Endodermal cell (in vitro differentiated cells): ENCODE data around the gene LRTM2. TPM values are rescaled to one million over a fixed set of nuclear protein-coding genes. Genes with fewer than 3 reads are reported as not detected.

Experiments used
- DNase-seq: peaks from one replicate; pipeline ENCODE4 v3.0.0-alpha.2; 2017
- H3K27ac ChIP-seq: 2 replicates; pipeline ENCODE4 v1.5.1; 2013; ENCODE audit warnings: mild to moderate bottlenecking, low read depth, low read length, moderate library complexity
- H3K27me3 ChIP-seq: 2 replicates; pipeline ENCODE4 v1.6.1; 2013; ENCODE audit warnings: mild to moderate bottlenecking, low read length, moderate library complexity; ENCODE audit not compliant: insufficient read depth, control insufficient read depth, poor library complexity, severe bottlenecking
- H3K36me3 ChIP-seq: 2 replicates; pipeline ENCODE4 v1.7.0; 2013; ENCODE audit warnings: mild to moderate bottlenecking, low read length, moderate library complexity; ENCODE audit not compliant: control insufficient read depth, insufficient read depth
- H3K4me1 ChIP-seq: one replicate; pipeline ENCODE4 v1.7.0; 2013; ENCODE audit warnings: low read length; ENCODE audit not compliant: control insufficient read depth, insufficient read depth
- H3K4me3 ChIP-seq: 2 replicates; pipeline ENCODE4 v1.5.1; 2013; ENCODE audit warnings: mild to moderate bottlenecking, low read length, moderate library complexity
- H3K9ac ChIP-seq: 2 replicates; pipeline ENCODE4 v1.6.1; 2013; ENCODE audit warnings: mild to moderate bottlenecking, low read length, moderate library complexity; ENCODE audit not compliant: poor library complexity, severe bottlenecking; ENCODE audit errors: extremely low read depth
- H3K9me3 ChIP-seq: 2 replicates; pipeline ENCODE4 v1.6.1; 2013; ENCODE audit warnings: mild to moderate bottlenecking, low read length, moderate library complexity; ENCODE audit not compliant: control insufficient read depth
- H3K27ac Mint-ChIP-seq: 2 replicates; pipeline ENCODE4 v1.8.0; 2020; ENCODE audit warnings: mixed read lengths
- H3K27me3 Mint-ChIP-seq: 2 replicates; pipeline ENCODE4 v1.8.0; 2021; ENCODE audit warnings: mild to moderate bottlenecking, mixed read lengths; ENCODE audit not compliant: insufficient read depth
- H3K36me3 Mint-ChIP-seq: 2 replicates; pipeline ENCODE4 v1.8.0; 2020; ENCODE audit warnings: low read depth, mixed read lengths
- H3K4me1 Mint-ChIP-seq: 2 replicates; pipeline ENCODE4 v1.8.0; 2020; ENCODE audit warnings: mixed read lengths
- H3K4me3 Mint-ChIP-seq: 2 replicates; pipeline ENCODE4 v1.8.0; 2020; ENCODE audit warnings: mild to moderate bottlenecking, moderate library complexity, mixed read lengths
- H3K9me3 Mint-ChIP-seq: 2 replicates; pipeline ENCODE4 v1.8.0; 2020; ENCODE audit warnings: mild to moderate bottlenecking, mixed read lengths
- WGBS, 2 experiments: methylation state at CpG; one replicate each; pipeline versions ENCODE4 v1.1.5 to v1.1.7; 2013; ENCODE audit warnings: missing lambda C conversion rate in 2 of 2, mixed read lengths in 1 of 2; ENCODE audit not compliant: insufficient coverage in 1 of 2, insufficient read length in 1 of 2; 5-methylcytosine and 5-hydroxymethylcytosine counted together
- total RNA-seq, 2 donors: library from RNA; stranded (reverse); fragmentation: NEBNext Ultra II Directional in 1 of 2; extraction: Animal tissue kit (Norgen Biotek cat#: 25700) in 1 of 2; gene quantifications; 2 replicates in 1 of 2; 3 replicates in 1 of 2; pipeline ENCODE4 v1.2.1, GENCODE V29; 2021
- TF ChIP-seq, protein P1 (sequence below): fragments of 200-600 bp; sonication (generic); conservative IDR thresholded peaks from 2 replicates; pipeline ENCODE4 v1.5.0; 2021; ENCODE audit warnings: antibody characterized with exemption, mild to moderate bottlenecking

LRTM2 gene
- total RNA-seq, 2 donors from 2014 or later, result 0.40 TPM

DNA sequence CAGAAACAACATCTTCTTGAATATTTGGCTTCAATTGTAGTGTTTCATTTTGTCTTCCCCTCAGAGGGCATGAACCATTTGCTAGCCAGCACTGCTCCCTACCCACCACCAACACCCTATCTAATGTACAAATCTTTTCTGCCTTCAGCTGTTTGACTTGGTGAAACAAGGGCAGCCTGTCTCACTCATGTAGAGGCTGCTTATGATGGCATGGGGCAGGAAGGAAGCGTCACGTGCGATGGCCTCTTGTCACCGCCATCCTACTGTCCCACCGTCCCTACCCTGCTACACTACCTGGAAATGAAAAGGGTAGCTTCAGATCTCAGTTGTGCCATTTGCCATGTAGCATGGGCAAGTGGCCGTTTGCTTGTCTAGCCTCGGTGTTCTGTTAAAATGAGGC, 29.9 kb upstream of the LRTM2 start:
- Histone ChIP-seq H3K4me3 (no peak overlapping the region), H3K36me3 (peaks cover 31% of the 10 kb centered on the region), H3K27me3 (no peaks in the 10 kb centered on the region), H3K9ac (no peak overlapping the region), H3K9me3 (no peaks in the 10 kb centered on the region), H3K27ac (no peak overlapping the region), H3K4me1 (peaks cover 20% of the 10 kb centered on the region)
- TF ChIP-seq, protein P1, sequence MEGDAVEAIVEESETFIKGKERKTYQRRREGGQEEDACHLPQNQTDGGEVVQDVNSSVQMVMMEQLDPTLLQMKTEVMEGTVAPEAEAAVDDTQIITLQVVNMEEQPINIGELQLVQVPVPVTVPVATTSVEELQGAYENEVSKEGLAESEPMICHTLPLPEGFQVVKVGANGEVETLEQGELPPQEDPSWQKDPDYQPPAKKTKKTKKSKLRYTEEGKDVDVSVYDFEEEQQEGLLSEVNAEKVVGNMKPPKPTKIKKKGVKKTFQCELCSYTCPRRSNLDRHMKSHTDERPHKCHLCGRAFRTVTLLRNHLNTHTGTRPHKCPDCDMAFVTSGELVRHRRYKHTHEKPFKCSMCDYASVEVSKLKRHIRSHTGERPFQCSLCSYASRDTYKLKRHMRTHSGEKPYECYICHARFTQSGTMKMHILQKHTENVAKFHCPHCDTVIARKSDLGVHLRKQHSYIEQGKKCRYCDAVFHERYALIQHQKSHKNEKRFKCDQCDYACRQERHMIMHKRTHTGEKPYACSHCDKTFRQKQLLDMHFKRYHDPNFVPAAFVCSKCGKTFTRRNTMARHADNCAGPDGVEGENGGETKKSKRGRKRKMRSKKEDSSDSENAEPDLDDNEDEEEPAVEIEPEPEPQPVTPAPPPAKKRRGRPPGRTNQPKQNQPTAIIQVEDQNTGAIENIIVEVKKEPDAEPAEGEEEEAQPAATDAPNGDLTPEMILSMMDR, result no peak
- Mint-ChIP-seq H3K27me3 (no peaks in the 10 kb centered on the region), H3K9me3 (no peaks in the 10 kb centered on the region), H3K27ac (no peak overlapping the region), H3K4me3 (no peak overlapping the region), H3K4me1 (peaks cover 43% of the 10 kb centered on the region), H3K36me3 (peaks cover 28% of the 10 kb centered on the region)
- 91 to 94% methylated on average over 7 of the region's 7 CpGs for WGBS, 2 experiments
- DNase-seq, result peak; percentile 49

DNA sequence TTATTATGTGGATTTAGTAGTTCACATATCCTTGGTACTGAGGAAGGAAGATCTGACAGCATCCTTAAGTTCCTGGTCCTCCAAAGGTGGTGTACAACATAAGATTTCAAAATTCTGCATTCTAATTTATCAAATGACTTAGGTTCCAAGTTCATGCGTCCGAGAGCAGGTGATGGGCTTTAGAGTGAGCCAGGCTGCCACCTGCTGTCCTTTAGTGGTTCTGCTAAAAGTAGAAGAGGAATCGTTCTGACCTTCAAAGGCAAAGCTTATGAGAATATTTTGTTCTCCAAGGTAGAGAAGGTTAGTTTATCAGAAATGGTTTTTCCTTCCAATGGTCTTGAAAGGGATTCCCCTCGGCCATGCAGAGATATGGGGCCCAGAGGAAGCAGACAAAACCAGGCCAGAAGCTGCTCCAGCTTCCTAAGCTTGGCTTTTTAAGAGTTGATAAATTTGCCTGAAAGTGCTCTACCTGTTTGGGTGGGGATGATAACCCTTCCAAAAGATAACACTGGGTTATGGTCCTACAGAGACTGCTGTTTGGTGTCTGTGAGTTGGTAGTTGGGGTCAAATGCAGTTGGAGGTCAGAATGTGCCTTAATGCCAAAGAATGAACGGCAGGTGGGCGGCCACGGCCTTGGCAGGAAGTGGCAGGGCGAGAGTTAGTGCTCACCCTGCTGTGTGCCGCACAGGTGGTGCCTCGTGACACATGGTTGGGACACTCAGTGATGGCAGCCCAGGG, 29.1 kb upstream of the LRTM2 start:
- H3K4me3 Mint-ChIP-seq, result no peak overlapping the region
- H3K27ac Mint-ChIP-seq, result no peak overlapping the region
- DNase-seq, result peak; percentile 87

DNA sequence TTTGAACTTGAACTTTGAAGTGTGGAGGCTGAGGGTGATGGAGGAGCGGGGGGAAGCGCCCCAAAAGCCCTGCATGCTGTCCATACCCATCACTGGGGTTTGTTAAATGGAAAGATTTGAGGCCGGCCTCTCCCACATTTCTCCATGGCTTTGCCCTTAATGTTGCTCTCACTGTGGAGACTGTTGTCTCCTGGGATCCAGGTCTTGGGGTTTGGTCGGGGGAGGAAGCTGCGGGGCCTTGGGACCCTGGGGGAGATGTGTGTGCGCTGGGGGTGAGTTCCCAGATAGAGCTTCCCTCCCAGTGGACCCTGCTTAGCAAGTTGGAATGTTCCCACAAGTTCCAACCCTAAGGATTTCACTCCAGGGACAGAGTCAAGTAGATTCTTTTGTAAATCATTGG, 28.0 kb upstream of the LRTM2 start:
- peak; percentile 37 for DNase-seq
- Mint-ChIP-seq H3K9me3 (no peaks in the 10 kb centered on the region), H3K4me1 (peaks cover 50% of the 10 kb centered on the region), H3K27ac (no peak overlapping the region), H3K27me3 (no peaks in the 10 kb centered on the region), H3K36me3 (peaks cover 11% of the 10 kb centered on the region), H3K4me3 (no peak overlapping the region)
- Histone ChIP-seq H3K9me3 (no peaks in the 10 kb centered on the region), H3K36me3 (peaks cover 12% of the 10 kb centered on the region), H3K27me3 (no peaks in the 10 kb centered on the region), H3K9ac (no peak overlapping the region), H3K27ac (no peak overlapping the region), H3K4me3 (no peak overlapping the region), H3K4me1 (peaks cover 20% of the 10 kb centered on the region)
- WGBS, 2 experiments, result 96 to 100% methylated on average over 1 to 6 of the region's 6 CpGs
- TF ChIP-seq, protein P1, result no peak

More for the DNA sequence above, 29.1 kb upstream of the LRTM2 start:
- Histone ChIP-seq H3K27me3 (no peaks in the 10 kb centered on the region), H3K9ac (no peak overlapping the region), H3K4me3 (no peak overlapping the region), H3K36me3 (peaks cover 23% of the 10 kb centered on the region), H3K9me3 (no peaks in the 10 kb centered on the region), H3K27ac (no peak overlapping the region), H3K4me1 (peaks cover 20% of the 10 kb centered on the region)
- WGBS, 2 experiments, result 61 to 77% methylated on average over 8 to 10 of the region's 10 CpGs
- no peaks in the 10 kb centered on the region for H3K9me3 Mint-ChIP-seq
- TF ChIP-seq, protein P1, result peak; percentile 100
- peaks cover 50% of the 10 kb centered on the region for H3K4me1 Mint-ChIP-seq
- no peaks in the 10 kb centered on the region for H3K27me3 Mint-ChIP-seq
- H3K36me3 Mint-ChIP-seq, result peaks cover 20% of the 10 kb centered on the region
